ENCODE measurements around the gene PAPSS1.

- TF ChIP-seq CTCF (IDR thresholded peaks at IDR 0.05) (no peak), POLR2A (IDR thresholded peaks at IDR 0.05) (no peak)
Measured at GRCh38 chr4:107600436-107600835, 119.6 kb downstream of the PAPSS1 start.
